22Rv1 (cell line): ENCODE results near the gene C16orf96.

Source experiments
- CTCF ChIP-seq: fragments of 450-650 bp; IDR thresholded peaks from 2 replicates; pipeline ENCODE4 v1.5.1; 2017; ENCODE audit warnings: mild to moderate bottlenecking
- ZFX ChIP-seq: fragments of 450-650 bp; IDR thresholded peaks from 2 replicates; pipeline ENCODE4 v1.6.1; 2017; ENCODE audit warnings: antibody characterized with exemption, borderline replicate concordance

GRCh38 chr16:4641306-4641687 is 85.2 kb downstream of the C16orf96 start:
- TF ChIP-seq CTCF (no peak), ZFX (no peak)
